Activated naive CD8-positive, alpha-beta T cell treated with anti-CD3 and anti-CD28 coated beads, Interleukin-2, amount 10 ng/mL, durations not matched to agents 7 days and 5 days (primary cell): Measurements from ENCODE around the gene NFKB1. TPM values are rescaled to one million over a fixed set of nuclear protein-coding genes. Genes with fewer than 3 reads are reported as not detected.

Source experiments
- ATAC-seq: fragments of 150-1000 bp; cut with Tn5 transposase; one replicate; pipeline ENCODE4 v1.10.0; 2021; ENCODE audit warnings: low read depth, moderate library complexity
- POLR2A ChIA-PET: fragments of 350-600 bp; sonication (Branson Sonifier 250); formaldehyde crosslinking; loops from one replicate; lab custom pipeline; 2021; ENCODE audit warnings: antibody characterized with exemption; lab: Charles Lee
- DNase-seq: peaks from one replicate; pipeline ENCODE4 v3.0.0; 2021
- H3K27ac Mint-ChIP-seq: one replicate; pipeline ENCODE4 v1.8.0; 2022; ENCODE audit warnings: mild to moderate bottlenecking, mixed read lengths
- H3K27me3 Mint-ChIP-seq: one replicate; pipeline ENCODE4 v1.8.0; 2022; ENCODE audit warnings: mild to moderate bottlenecking, moderate library complexity, mixed read lengths
- H3K36me3 Mint-ChIP-seq: one replicate; pipeline ENCODE4 v1.8.0; 2021; ENCODE audit warnings: mild to moderate bottlenecking, mixed read lengths
- H3K4me1 Mint-ChIP-seq: one replicate; pipeline ENCODE4 v1.8.0; 2021; ENCODE audit warnings: mixed read lengths
- H3K4me3 Mint-ChIP-seq: one replicate; pipeline ENCODE4 v1.8.0; 2022; ENCODE audit warnings: mild to moderate bottlenecking, moderate library complexity, mixed read lengths
- H3K9me3 Mint-ChIP-seq: one replicate; pipeline ENCODE4 v1.8.0; 2021; ENCODE audit warnings: mixed read lengths
- total RNA-seq, 2 experiments: library from RNA; stranded (reverse); gene quantifications; one replicate each; pipeline ENCODE4 v1.2.3, GENCODE V29; 2021

NFKB1 gene
- total RNA-seq, 2 experiments from 2014 or later, result 129 to 130 TPM

- no peaks in the 10 kb centered on the region for H3K27me3 Mint-ChIP-seq
- H3K4me3 Mint-ChIP-seq, result peak overlapping the region; percentile 29
- POLR2A ChIA-PET, result interaction anchor here (0.6 to 3.8 kb wide), 6 partner anchors 9 to 98 kb away, joined by 3 to 26 read pairs (median 6); no protein-coding TSS in a partner anchor
- H3K9me3 Mint-ChIP-seq, result peaks cover 7% of the 10 kb centered on the region
- H3K4me1 Mint-ChIP-seq, result peaks cover 75% of the 10 kb centered on the region
- peaks cover 77% of the 10 kb centered on the region for H3K36me3 Mint-ChIP-seq
- DNase-seq (no peak), ATAC-seq (no peak)
- peak overlapping the region; percentile 80 for H3K27ac Mint-ChIP-seq
These were observed 98.7 kb downstream of the NFKB1 start for GRCh38 chr4:102599886-102600285.

DNA sequence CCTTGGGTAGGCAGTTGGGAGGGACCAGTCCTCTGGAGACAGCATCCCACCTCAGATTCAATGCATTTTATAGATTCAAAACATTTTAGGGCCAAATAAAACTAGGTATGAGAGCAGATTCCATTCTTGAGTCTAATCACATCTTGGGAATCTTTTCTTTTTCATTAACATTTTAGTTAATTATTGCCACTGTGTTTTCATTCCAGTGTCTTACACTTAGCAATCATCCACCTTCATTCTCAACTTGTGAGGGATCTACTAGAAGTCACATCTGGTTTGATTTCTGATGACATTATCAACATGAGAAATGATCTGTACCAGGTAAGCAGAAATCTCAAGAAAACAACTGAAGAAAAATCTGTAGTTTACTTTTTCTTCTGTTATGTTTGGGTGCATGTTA, 99.5 kb downstream of the NFKB1 start:
- peaks cover 77% of the 10 kb centered on the region for H3K4me1 Mint-ChIP-seq
- H3K27me3 Mint-ChIP-seq, result no peaks in the 10 kb centered on the region
- H3K9me3 Mint-ChIP-seq, result peaks cover 7% of the 10 kb centered on the region
- H3K4me3 Mint-ChIP-seq, result no peak overlapping the region
- peaks cover 79% of the 10 kb centered on the region for H3K36me3 Mint-ChIP-seq
- peak overlapping the region; percentile 80 for H3K27ac Mint-ChIP-seq
- POLR2A ChIA-PET, result no interaction called here
- DNase-seq, result no peak
- ATAC-seq, result no peak

- H3K4me3 Mint-ChIP-seq, result peak overlapping the region; percentile 31
- no peak for DNase-seq
- H3K27ac Mint-ChIP-seq, result peak overlapping the region; percentile 74
- ATAC-seq, result no peak
- peaks cover 76% of the 10 kb centered on the region for H3K36me3 Mint-ChIP-seq
- peaks cover 7% of the 10 kb centered on the region for H3K9me3 Mint-ChIP-seq
- POLR2A ChIA-PET, result interaction anchor here (0.9 to 2.0 kb wide), 2 partner anchors 10 to 12 kb away, joined by 3 to 7 read pairs; no protein-coding TSS in a partner anchor
- H3K4me1 Mint-ChIP-seq, result peaks cover 73% of the 10 kb centered on the region
- H3K27me3 Mint-ChIP-seq, result no peaks in the 10 kb centered on the region
These were observed 100.5 kb downstream of the NFKB1 start for GRCh38 chr4:102601586-102602227.

GRCh38 chr4:102604222-102604940, 103.2 kb downstream of the NFKB1 start:
- Mint-ChIP-seq H3K4me3 (peak overlapping the region; percentile 63), H3K36me3 (peaks cover 81% of the 10 kb centered on the region), H3K27me3 (no peaks in the 10 kb centered on the region), H3K9me3 (peaks cover 7% of the 10 kb centered on the region), H3K4me1 (peaks cover 70% of the 10 kb centered on the region), H3K27ac (peak overlapping the region; percentile 75)
- POLR2A ChIA-PET, result interaction anchor here (1.4 kb wide), 1 partner anchor 8 kb away, joined by 4 read pairs; no protein-coding TSS in a partner anchor
- ATAC-seq (peak; percentile 67), DNase-seq (no peak)

- H3K4me3 Mint-ChIP-seq, result no peak overlapping the region
- ATAC-seq (no peak), DNase-seq (no peak)
- peaks cover 70% of the 10 kb centered on the region for H3K4me1 Mint-ChIP-seq
- peak overlapping the region; percentile 61 for H3K27ac Mint-ChIP-seq
- POLR2A ChIA-PET, result interaction anchor here (1.4 to 1.5 kb wide), 2 partner anchors 8 to 20 kb away, joined by 4 to 5 read pairs; no protein-coding TSS in a partner anchor
- peaks cover 7% of the 10 kb centered on the region for H3K9me3 Mint-ChIP-seq
- H3K27me3 Mint-ChIP-seq, result no peaks in the 10 kb centered on the region
- H3K36me3 Mint-ChIP-seq, result peaks cover 82% of the 10 kb centered on the region
These were observed 105.1 kb downstream of the NFKB1 start for GRCh38 chr4:102606261-102606660.

- DNase-seq (no peak), ATAC-seq (no peak)
- POLR2A ChIA-PET, result interaction anchor here (1.4 to 1.5 kb wide), 2 partner anchors 9 to 21 kb away, joined by 4 to 5 read pairs; no protein-coding TSS in a partner anchor
- Mint-ChIP-seq H3K27me3 (no peaks in the 10 kb centered on the region), H3K4me3 (no peak overlapping the region), H3K4me1 (peaks cover 70% of the 10 kb centered on the region), H3K27ac (peak overlapping the region; percentile 27), H3K36me3 (peaks cover 82% of the 10 kb centered on the region), H3K9me3 (peaks cover 7% of the 10 kb centered on the region)
These were observed 105.8 kb downstream of the NFKB1 start for GRCh38 chr4:102606846-102607450.

GRCh38 chr4:102608190-102608589, 107.0 kb downstream of the NFKB1 start:
- peaks cover 6% of the 10 kb centered on the region for H3K9me3 Mint-ChIP-seq
- no peak overlapping the region for H3K4me3 Mint-ChIP-seq
- DNase-seq (no peak), ATAC-seq (no peak)
- POLR2A ChIA-PET, result no interaction called here
- peak overlapping the region; percentile 65 for H3K27ac Mint-ChIP-seq
- peaks cover 84% of the 10 kb centered on the region for H3K36me3 Mint-ChIP-seq
- H3K27me3 Mint-ChIP-seq, result no peaks in the 10 kb centered on the region
- peaks cover 77% of the 10 kb centered on the region for H3K4me1 Mint-ChIP-seq

- POLR2A ChIA-PET, result interaction anchor here (0.6 to 2.3 kb wide), 5 partner anchors 11 to 147 kb away, joined by 3 to 7 read pairs (median 4); no protein-coding TSS in a partner anchor
- Mint-ChIP-seq H3K36me3 (peaks cover 85% of the 10 kb centered on the region), H3K4me1 (peaks cover 76% of the 10 kb centered on the region), H3K4me3 (peak overlapping the region; percentile 41), H3K27ac (peak overlapping the region; percentile 74), H3K27me3 (no peaks in the 10 kb centered on the region), H3K9me3 (no peaks in the 10 kb centered on the region)
- DNase-seq (no peak), ATAC-seq (no peak)
These were observed 108.8 kb downstream of the NFKB1 start for GRCh38 chr4:102610007-102610406.

- POLR2A ChIA-PET, result interaction anchor here (0.6 to 2.3 kb wide), 4 partner anchors 12 to 46 kb away, joined by 3 to 7 read pairs (median 4); no protein-coding TSS in a partner anchor
- H3K27me3 Mint-ChIP-seq, result no peaks in the 10 kb centered on the region
- peaks cover 75% of the 10 kb centered on the region for H3K4me1 Mint-ChIP-seq
- DNase-seq (no peak), ATAC-seq (no peak)
- H3K4me3 Mint-ChIP-seq, result peak overlapping the region; percentile 36
- peak overlapping the region; percentile 68 for H3K27ac Mint-ChIP-seq
- peaks cover 84% of the 10 kb centered on the region for H3K36me3 Mint-ChIP-seq
- no peaks in the 10 kb centered on the region for H3K9me3 Mint-ChIP-seq
These were observed 109.3 kb downstream of the NFKB1 start for GRCh38 chr4:102610476-102610875.

DNA sequence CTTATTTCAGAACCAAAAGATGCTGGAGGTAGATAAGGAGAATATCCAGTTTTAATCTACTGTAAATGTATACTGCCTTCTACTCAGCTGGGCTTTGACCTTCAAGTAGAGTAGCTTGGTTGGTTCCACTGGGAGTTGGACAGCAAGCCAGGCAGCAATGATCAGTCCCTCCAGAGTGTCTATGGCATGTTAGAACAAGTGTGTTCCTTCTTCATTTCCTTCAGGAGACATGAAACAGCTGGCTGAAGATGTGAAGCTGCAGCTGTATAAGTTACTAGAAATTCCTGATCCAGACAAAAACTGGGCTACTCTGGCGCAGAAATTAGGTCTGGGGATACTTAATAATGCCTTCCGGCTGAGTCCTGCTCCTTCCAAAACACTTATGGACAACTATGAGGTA, 111.1 kb downstream of the NFKB1 start:
- POLR2A ChIA-PET, result interaction anchor here (0.7 to 3.1 kb wide), 15 partner anchors 8 to 215 kb away, joined by 3 to 19 read pairs (median 4); partner anchors contain the start of gene UBE2D3
- H3K9me3 Mint-ChIP-seq, result no peaks in the 10 kb centered on the region
- peaks cover 74% of the 10 kb centered on the region for H3K4me1 Mint-ChIP-seq
- peak overlapping the region; percentile 91 for H3K27ac Mint-ChIP-seq
- ATAC-seq (no peak), DNase-seq (no peak)
- H3K4me3 Mint-ChIP-seq, result peak overlapping the region; percentile 87
- H3K36me3 Mint-ChIP-seq, result peaks cover 84% of the 10 kb centered on the region
- H3K27me3 Mint-ChIP-seq, result no peaks in the 10 kb centered on the region

DNA sequence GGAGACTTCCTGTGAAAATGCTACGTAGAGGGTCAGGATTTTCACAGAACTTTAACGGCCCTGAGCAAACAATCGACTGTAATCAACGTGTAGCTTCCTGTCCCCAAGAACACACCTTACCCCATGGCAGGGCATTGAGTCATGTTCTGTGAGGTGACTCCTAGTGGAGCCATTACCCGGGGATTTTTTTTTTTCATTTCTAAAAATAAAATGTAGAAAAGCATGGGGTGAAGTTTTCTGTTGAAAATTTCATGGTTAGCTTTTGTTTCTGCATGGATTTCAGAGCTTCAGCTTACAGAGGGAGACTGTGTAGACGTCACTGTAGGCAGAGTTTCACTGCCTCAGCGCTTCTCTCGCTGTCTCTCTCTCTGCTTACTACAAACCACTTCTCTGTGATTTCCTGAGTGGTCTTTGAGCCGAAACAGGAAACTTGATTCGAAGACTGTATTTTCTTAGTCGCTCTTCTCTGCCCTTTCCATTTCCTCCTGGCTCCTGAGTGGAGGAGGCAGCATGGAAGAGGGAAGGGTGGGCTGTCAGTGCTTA, 111.7 kb downstream of the NFKB1 start:
- Mint-ChIP-seq H3K4me1 (peaks cover 71% of the 10 kb centered on the region), H3K9me3 (no peaks in the 10 kb centered on the region), H3K27ac (peak overlapping the region; percentile 91), H3K36me3 (peaks cover 81% of the 10 kb centered on the region), H3K27me3 (no peaks in the 10 kb centered on the region), H3K4me3 (peak overlapping the region; percentile 87)
- ATAC-seq, result peak; percentile 75
- POLR2A ChIA-PET, result interaction anchor here (0.7 to 3.1 kb wide), 13 partner anchors 8 to 214 kb away, joined by 3 to 19 read pairs (median 5); partner anchors contain the start of gene UBE2D3
- DNase-seq, result no peak

GRCh38 chr4:102614801-102615200, 113.6 kb downstream of the NFKB1 start:
- Mint-ChIP-seq H3K9me3 (no peaks in the 10 kb centered on the region), H3K4me3 (peak overlapping the region; percentile 87), H3K27ac (peak overlapping the region; percentile 91), H3K27me3 (no peaks in the 10 kb centered on the region), H3K4me1 (peaks cover 70% of the 10 kb centered on the region), H3K36me3 (peaks cover 66% of the 10 kb centered on the region)
- DNase-seq (peak; percentile 64), ATAC-seq (peak; percentile 52)
- POLR2A ChIA-PET, result interaction anchor here (3.1 kb wide), 1 partner anchor 212 kb away, joined by 19 read pairs; the partner anchor contains the start of gene UBE2D3
